ENCODE data around the gene DEFB121.

The DEFB121 gene

DNA sequence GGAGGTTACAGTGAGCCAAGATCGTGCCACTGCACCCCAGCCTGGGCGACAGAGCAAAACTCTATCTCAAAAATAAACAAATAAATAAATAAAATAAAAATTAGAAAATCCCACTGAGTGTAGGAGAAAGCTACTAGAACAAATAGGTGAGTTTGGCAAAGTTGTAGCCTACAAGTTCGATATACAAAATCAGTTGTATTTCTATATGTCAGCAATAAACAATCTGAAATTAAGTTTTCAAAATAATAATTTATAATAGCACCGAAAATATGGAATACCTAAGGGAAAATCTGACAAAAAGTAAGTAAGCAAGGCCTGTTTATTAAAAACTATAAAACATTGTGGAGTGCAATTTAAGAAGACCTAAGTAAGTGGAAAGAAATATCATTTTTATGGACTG lies 42.7 kb downstream of the DEFB121 start:
- DNase-seq (ENCODE audit: low spot score), result no peak

- DNase-seq (ENCODE audit: low spot score), result no peak
Observed at GRCh38 chr20:31355981-31356380, 50.0 kb downstream of the DEFB121 start.
